Measurements from ENCODE around the gene CSRNP3. TPM values are rescaled to one million over a fixed set of nuclear protein-coding genes. Genes with fewer than 3 reads are reported as not detected.

Gene CSRNP3
- total RNA-seq, 2 donors from 2014 or later: 8.3 to 16.1 TPM

DNA sequence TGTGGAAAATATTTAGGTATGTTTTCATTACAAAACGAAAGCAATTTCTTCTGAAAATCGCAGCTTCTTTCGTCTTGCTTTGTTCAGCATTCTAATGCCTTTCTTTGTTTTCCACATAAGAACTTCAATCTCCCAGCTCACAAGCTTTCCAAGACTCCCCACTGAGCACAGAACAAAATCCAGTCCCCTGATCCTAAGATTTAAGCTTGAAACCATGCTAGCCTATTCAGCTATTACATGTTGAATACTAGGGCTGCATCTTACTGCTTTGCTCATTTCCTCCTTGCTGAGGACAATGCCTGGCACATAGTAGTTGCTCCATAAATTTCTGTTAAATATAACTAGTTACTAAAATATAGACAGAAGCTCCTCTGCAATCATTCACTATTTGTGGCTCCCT is 163.9 kb downstream of the CSRNP3 start:
- H3K9ac ChIP-seq (ENCODE audit: extremely low read depth, low read length, poor library complexity, severe bottlenecking): no peak overlapping the region
- no peaks in the 10 kb centered on the region for H3K36me3 ChIP-seq (ENCODE audit: control insufficient read depth, insufficient read depth, low read length)
- Mint-ChIP-seq H3K27ac (peak overlapping the region; percentile 72), H3K9me3 (no peaks in the 10 kb centered on the region), H3K36me3 (ENCODE audit: low read depth) (no peaks in the 10 kb centered on the region), H3K4me1 (peaks cover 27% of the 10 kb centered on the region), H3K4me3 (no peak overlapping the region), H3K27me3 (ENCODE audit: insufficient read depth) (no peaks in the 10 kb centered on the region)
- peak overlapping the region; percentile 79 for H3K27ac ChIP-seq (ENCODE audit: low read depth, low read length)
- WGBS, 2 experiments (ENCODE audit: insufficient coverage in 1 of 2, insufficient read length in 1 of 2): 0 to 15% methylated on average over 1 to 3 of the region's 3 CpGs
- DNase-seq: no peak
- H3K4me3 ChIP-seq (ENCODE audit: low read length): no peak overlapping the region
- no peaks in the 10 kb centered on the region for H3K9me3 ChIP-seq (ENCODE audit: control insufficient read depth, low read length)
- H3K27me3 ChIP-seq (ENCODE audit: control insufficient read depth, insufficient read depth, low read length, poor library complexity, severe bottlenecking): no peaks in the 10 kb centered on the region
- H3K4me1 ChIP-seq (ENCODE audit: control insufficient read depth, insufficient read depth, low read length): no peaks in the 10 kb centered on the region
- no peak for TF ChIP-seq CTCF (conservative IDR thresholded peaks at IDR 0.05)

GRCh38 chr2:165634282-165634681 is 164.8 kb downstream of the CSRNP3 start:
- Mint-ChIP-seq H3K27me3 (ENCODE audit: insufficient read depth) (no peaks in the 10 kb centered on the region), H3K4me3 (no peak overlapping the region), H3K36me3 (ENCODE audit: low read depth) (no peaks in the 10 kb centered on the region), H3K9me3 (no peaks in the 10 kb centered on the region), H3K27ac (no peak overlapping the region), H3K4me1 (peaks cover 27% of the 10 kb centered on the region)
- Histone ChIP-seq H3K4me3 (ENCODE audit: low read length) (no peak overlapping the region), H3K27ac (ENCODE audit: low read depth, low read length) (peak overlapping the region; percentile 75), H3K9ac (ENCODE audit: extremely low read depth, low read length, poor library complexity, severe bottlenecking) (no peak overlapping the region), H3K9me3 (ENCODE audit: control insufficient read depth, low read length) (no peaks in the 10 kb centered on the region), H3K27me3 (ENCODE audit: control insufficient read depth, insufficient read depth, low read length, poor library complexity, severe bottlenecking) (no peaks in the 10 kb centered on the region), H3K36me3 (ENCODE audit: control insufficient read depth, insufficient read depth, low read length) (no peaks in the 10 kb centered on the region), H3K4me1 (ENCODE audit: control insufficient read depth, insufficient read depth, low read length) (no peaks in the 10 kb centered on the region)
- TF ChIP-seq CTCF (conservative IDR thresholded peaks at IDR 0.05): no peak
- WGBS, 2 experiments (ENCODE audit: insufficient coverage in 1 of 2, insufficient read length in 1 of 2): 94 to 99% methylated on average over 3 to 4 of the region's 4 CpGs
- no peak for DNase-seq

GRCh38 chr2:165634855-165635254 is 165.4 kb downstream of the CSRNP3 start:
- Histone ChIP-seq H3K27me3 (ENCODE audit: control insufficient read depth, insufficient read depth, low read length, poor library complexity, severe bottlenecking) (no peaks in the 10 kb centered on the region), H3K9ac (ENCODE audit: extremely low read depth, low read length, poor library complexity, severe bottlenecking) (no peak overlapping the region), H3K4me3 (ENCODE audit: low read length) (no peak overlapping the region), H3K27ac (ENCODE audit: low read depth, low read length) (peak overlapping the region; percentile 75), H3K36me3 (ENCODE audit: control insufficient read depth, insufficient read depth, low read length) (no peaks in the 10 kb centered on the region), H3K4me1 (ENCODE audit: control insufficient read depth, insufficient read depth, low read length) (no peaks in the 10 kb centered on the region), H3K9me3 (ENCODE audit: control insufficient read depth, low read length) (no peaks in the 10 kb centered on the region)
- H3K27me3 Mint-ChIP-seq (ENCODE audit: insufficient read depth): no peaks in the 10 kb centered on the region
- H3K4me1 Mint-ChIP-seq: peaks cover 25% of the 10 kb centered on the region
- no peaks in the 10 kb centered on the region for H3K9me3 Mint-ChIP-seq
- 27 to 62% methylated on average over 2 to 4 of the region's 4 CpGs for WGBS, 2 experiments (ENCODE audit: insufficient coverage in 1 of 2, insufficient read length in 1 of 2)
- no peaks in the 10 kb centered on the region for H3K36me3 Mint-ChIP-seq (ENCODE audit: low read depth)
- peak overlapping the region; percentile 5 for H3K27ac Mint-ChIP-seq
- no peak for TF ChIP-seq CTCF (conservative IDR thresholded peaks at IDR 0.05)
- H3K4me3 Mint-ChIP-seq: no peak overlapping the region
- peak; percentile 80 for DNase-seq

Data from endodermal cell (in vitro differentiated cells).